Duodenal mucosa (tissue), 2 donors: Measurements from ENCODE around the gene DPPA2.

ENCODE experiments used
- H3K27ac ChIP-seq: one replicate; pipeline ENCODE4 v1.7.0; 2013; ENCODE audit warnings: low read depth, low read length
- H3K27me3 ChIP-seq, 2 donors: one replicate each; pipeline ENCODE4 v1.7.0; 2013; ENCODE audit warnings: low read length in 2 of 2, control low read depth in 1 of 2; ENCODE audit not compliant: insufficient read depth in 2 of 2, control insufficient read depth in 1 of 2
- H3K36me3 ChIP-seq, 2 donors: one replicate each; pipeline ENCODE4 v1.7.0; 2013; ENCODE audit warnings: low read length in 2 of 2, control low read depth in 1 of 2; ENCODE audit not compliant: insufficient read depth in 2 of 2, control insufficient read depth in 1 of 2
- H3K4me1 ChIP-seq, 2 donors: one replicate each; pipeline ENCODE4 v1.7.0; 2013; ENCODE audit warnings: low read length in 2 of 2, control low read depth in 1 of 2; ENCODE audit not compliant: insufficient read depth in 2 of 2, control insufficient read depth in 1 of 2
- H3K4me3 ChIP-seq, 2 donors: one replicate each; pipeline ENCODE4 v1.7.0; 2013; ENCODE audit warnings: low read length in 2 of 2, low read depth in 1 of 2
- H3K9ac ChIP-seq, 2 donors: one replicate each; pipeline ENCODE4 v1.7.0; 2013; ENCODE audit warnings: low read length in 2 of 2, low read depth in 1 of 2
- H3K9me3 ChIP-seq, 2 donors: one replicate each; pipeline ENCODE4 v1.7.0; 2013; ENCODE audit warnings: low read length in 2 of 2, control low read depth in 1 of 2; ENCODE audit not compliant: control insufficient read depth in 1 of 2

Gene DPPA2

DNA sequence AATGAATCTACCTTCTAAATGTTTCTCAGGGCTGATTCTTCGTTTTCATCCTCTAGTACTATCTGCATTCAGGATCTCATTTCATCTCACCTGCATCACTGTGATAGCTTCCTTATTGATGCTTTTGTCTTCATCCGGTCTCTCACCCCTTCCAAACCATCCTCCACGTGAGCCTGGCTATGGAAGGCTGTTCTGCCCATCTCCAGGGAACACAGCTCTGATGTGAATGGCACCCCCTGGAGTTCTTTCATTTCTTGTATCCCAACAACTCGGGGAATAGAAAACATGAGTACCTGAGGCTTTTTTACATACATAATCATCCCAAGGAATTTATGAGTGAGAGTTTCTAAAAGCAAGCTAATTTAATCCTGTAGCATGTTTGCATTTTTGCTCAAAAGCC is 29.8 kb upstream of the DPPA2 start:
- H3K27ac ChIP-seq, result no peak overlapping the region
- no peak overlapping the region for H3K4me3 ChIP-seq
- no peaks in the 10 kb centered on the region for H3K9me3 ChIP-seq
- H3K4me1 ChIP-seq, result no peaks in the 10 kb centered on the region
- no peaks in the 10 kb centered on the region for H3K36me3 ChIP-seq
- no peaks in the 10 kb centered on the region for H3K27me3 ChIP-seq
- H3K9ac ChIP-seq, result no peak overlapping the region

DNA sequence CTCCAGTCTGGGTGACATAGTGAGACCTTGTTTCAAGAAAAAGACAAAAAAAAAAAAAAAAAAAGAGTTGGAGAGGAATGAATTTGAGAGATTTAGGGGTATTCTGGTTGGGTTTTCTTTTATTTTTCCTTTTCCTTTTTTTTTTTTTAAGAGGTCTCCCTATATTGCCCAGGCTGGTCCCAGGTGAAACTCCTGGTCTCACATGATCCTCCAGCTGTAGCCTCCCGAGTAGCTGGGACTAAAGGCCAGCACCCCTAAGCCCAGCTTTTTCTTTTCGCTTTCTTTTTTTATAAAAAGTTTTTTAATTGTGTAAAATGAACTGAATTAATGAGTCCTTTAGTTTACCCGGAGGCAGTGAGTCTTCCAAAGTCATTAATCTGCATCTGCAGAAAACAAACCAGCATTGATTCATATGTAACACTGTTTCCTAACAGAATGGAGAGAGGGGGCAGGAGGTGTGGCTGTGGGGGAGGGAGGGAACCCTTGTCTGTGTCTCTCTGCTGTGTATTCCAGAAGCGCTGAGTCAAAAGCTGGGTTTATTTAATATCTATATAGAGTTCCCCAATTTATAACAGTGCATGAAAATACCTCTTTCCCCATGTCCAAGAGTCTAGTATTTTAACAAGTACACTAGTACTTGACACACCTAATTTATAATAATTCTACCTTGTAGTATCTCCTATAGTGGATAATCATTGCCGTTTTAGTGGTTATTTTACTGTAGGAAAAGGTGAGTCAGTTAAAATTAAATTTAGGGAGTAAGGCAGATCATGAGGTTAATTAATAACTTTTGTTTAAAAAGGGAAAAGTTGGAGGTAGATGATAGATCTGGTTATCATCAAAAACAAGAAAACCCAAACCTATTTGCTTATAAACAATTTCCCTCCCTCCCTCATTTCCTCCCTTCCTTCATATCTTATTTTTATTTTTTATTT is 23.7 kb upstream of the DPPA2 start:
- Histone ChIP-seq H3K9me3 (no peaks in the 10 kb centered on the region), H3K4me3 (no peak overlapping the region), H3K9ac (no peak overlapping the region), H3K27ac (no peak overlapping the region), H3K27me3 (no peaks in the 10 kb centered on the region), H3K4me1 (no peaks in the 10 kb centered on the region), H3K36me3 (no peaks in the 10 kb centered on the region)

DNA sequence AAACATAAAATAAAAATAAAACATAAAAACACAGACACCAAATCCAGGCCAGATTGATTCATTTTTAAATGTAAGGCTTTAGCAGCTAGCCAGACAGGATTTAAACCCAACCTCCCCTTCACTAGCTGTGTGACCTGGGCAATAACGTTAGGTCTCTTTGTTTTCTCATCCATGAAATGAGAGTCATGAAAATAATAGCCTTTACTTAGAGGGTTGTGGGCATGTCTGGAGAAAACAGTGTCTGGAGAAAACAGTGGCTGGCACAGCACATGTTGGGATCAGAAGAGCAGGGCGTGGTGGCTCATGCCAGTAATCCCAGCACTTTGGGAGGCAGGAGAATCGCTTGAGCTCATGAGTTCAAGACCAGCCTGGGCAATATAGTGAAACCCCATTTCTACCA is 22.9 kb upstream of the DPPA2 start:
- Histone ChIP-seq H3K4me1 (no peaks in the 10 kb centered on the region), H3K9me3 (no peaks in the 10 kb centered on the region), H3K9ac (no peak overlapping the region), H3K27ac (no peak overlapping the region), H3K36me3 (no peaks in the 10 kb centered on the region), H3K4me3 (no peak overlapping the region), H3K27me3 (no peaks in the 10 kb centered on the region)

DNA sequence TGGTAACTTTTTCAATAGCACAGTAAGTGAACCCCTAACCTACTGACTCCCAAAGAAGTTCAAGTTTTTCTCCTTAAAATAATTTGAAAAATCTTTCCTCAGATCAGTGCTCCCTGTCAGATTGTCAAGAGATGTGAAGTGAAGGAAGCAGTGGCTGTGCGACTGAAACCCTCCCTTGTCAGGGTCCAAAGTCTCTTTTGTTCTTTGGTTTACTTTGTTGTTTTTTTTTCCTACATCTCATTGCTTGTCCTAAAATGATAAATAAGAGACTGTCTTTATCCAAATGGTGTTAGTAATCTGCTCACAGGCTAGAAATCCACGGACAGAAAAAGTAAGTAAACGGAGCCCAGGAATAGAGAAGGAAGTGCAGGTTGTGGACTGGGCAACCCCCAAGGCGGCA is 22.0 kb upstream of the DPPA2 start:
- Histone ChIP-seq H3K27me3 (no peaks in the 10 kb centered on the region), H3K27ac (no peak overlapping the region), H3K4me1 (no peaks in the 10 kb centered on the region), H3K36me3 (no peaks in the 10 kb centered on the region), H3K9me3 (no peaks in the 10 kb centered on the region), H3K4me3 (no peak overlapping the region), H3K9ac (no peak overlapping the region)

DNA sequence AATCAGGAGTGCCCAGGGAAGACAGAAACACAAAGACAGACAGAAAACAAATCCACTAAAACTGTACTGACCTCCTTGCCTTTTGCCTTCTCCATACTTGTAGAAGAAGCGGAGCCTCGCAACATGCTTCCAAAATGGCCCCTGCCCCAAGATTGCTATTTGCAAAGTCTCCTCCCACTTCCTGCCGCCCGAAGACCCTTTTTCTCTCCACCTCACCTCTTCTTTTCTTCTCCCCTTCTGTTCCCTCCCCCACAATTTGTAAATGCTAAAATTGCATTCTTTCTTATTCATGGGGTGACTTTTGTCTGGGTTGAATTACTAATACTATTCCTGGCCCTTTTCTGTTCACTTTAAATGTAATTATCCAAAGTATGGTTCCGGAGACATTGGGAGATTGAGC is 21.1 kb upstream of the DPPA2 start, which contains the start of gene DPPA4:
Gene DPPA4, minus strand, starts transcription at position 154 of the 400 bp plus-strand sequence. Its CDS starts 29 bp downstream, at position 125.
- no peak within 1 kb of the TSS for H3K9ac ChIP-seq
- no peaks in the 10 kb centered on the region for H3K9me3 ChIP-seq
- H3K36me3 ChIP-seq, result no peaks in the 10 kb centered on the region
- H3K4me3 ChIP-seq, result peak within 1 kb of the TSS in 1 of 2 donors; percentile 36
- H3K4me1 ChIP-seq, result no peaks in the 10 kb centered on the region
- H3K27me3 ChIP-seq, result no peaks in the 10 kb centered on the region
- H3K27ac ChIP-seq, result no peak within 1 kb of the TSS

DNA sequence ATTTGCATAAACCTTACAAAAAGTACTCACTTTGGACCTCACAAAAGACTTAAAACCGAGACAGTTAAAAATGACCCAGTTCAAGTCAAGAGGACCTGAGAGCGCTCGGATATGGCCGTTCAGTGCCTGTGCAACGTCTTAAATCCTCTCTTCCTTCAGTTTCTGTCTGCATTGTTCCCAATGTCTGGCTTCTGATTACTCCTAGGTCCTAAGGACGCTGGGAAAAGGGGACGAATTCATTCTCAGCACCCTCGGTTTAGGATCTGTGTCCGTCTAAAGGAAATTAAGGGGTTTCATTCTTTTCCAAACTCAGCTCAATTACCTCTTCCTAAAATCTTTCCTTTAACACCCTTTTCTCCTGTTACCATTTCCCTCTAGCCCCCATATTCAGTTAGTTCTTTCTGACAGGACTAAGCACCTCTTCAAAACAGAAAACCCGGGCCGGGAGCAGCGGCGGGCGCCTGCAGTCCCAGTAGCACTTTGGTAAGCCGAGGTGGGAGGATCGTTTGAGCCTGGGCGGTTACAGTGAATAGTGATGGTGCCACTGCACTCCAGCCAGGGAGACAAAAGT is 20.1 kb upstream of the DPPA2 start:
- no peak overlapping the region for H3K27ac ChIP-seq
- no peaks in the 10 kb centered on the region for H3K27me3 ChIP-seq
- H3K4me1 ChIP-seq, result no peaks in the 10 kb centered on the region
- no peaks in the 10 kb centered on the region for H3K9me3 ChIP-seq
- H3K9ac ChIP-seq, result no peak overlapping the region
- H3K36me3 ChIP-seq, result no peaks in the 10 kb centered on the region
- H3K4me3 ChIP-seq, result peak overlapping the region in 1 of 2 donors; percentile 36

DNA sequence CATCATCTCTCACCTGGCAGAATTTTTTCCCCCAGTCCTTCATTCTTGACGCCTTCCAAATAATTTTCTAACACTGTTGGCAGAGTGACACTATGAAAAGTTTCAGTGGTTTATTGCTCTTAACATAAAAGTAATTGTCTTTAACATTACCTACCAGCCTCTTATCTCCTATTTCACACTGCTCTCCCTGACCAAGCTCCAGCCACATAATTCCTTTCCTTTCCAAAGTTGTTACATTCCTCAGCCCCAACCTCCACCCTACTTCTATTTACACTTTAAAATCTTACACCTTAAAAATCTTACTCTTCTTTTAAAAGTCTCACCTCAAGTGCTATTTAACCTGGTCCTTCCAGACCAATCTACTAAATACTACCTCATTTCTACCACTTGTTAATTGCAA is 18.3 kb upstream of the DPPA2 start:
- no peaks in the 10 kb centered on the region for H3K36me3 ChIP-seq
- no peak overlapping the region for H3K27ac ChIP-seq
- no peaks in the 10 kb centered on the region for H3K4me1 ChIP-seq
- no peaks in the 10 kb centered on the region for H3K27me3 ChIP-seq
- no peak overlapping the region for H3K4me3 ChIP-seq
- no peaks in the 10 kb centered on the region for H3K9me3 ChIP-seq
- no peak overlapping the region for H3K9ac ChIP-seq

DNA sequence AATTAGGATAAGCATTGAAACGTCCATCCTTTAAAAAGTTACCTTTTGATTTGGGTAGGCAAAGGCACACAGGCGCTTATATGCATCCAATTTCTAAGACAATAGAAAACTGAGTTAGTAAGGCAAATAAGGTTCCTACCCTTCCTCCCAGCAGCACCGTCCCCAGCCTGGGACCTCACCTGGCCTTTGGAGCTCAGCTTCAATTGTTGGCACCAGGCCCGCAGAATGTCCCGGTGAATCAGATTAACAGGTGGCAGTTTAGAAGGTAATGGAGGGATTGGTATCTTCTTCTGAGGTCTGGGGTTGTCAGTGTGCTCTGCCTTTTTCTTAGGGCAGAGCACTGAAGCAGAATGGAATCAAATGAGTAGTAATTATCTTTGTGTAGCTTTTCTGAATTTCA is 15.4 kb upstream of the DPPA2 start:
- H3K4me3 ChIP-seq, result no peak overlapping the region
- H3K36me3 ChIP-seq, result no peaks in the 10 kb centered on the region
- no peaks in the 10 kb centered on the region for H3K4me1 ChIP-seq
- H3K9me3 ChIP-seq, result no peaks in the 10 kb centered on the region
- no peak overlapping the region for H3K27ac ChIP-seq
- no peak overlapping the region for H3K9ac ChIP-seq
- no peaks in the 10 kb centered on the region for H3K27me3 ChIP-seq

DNA sequence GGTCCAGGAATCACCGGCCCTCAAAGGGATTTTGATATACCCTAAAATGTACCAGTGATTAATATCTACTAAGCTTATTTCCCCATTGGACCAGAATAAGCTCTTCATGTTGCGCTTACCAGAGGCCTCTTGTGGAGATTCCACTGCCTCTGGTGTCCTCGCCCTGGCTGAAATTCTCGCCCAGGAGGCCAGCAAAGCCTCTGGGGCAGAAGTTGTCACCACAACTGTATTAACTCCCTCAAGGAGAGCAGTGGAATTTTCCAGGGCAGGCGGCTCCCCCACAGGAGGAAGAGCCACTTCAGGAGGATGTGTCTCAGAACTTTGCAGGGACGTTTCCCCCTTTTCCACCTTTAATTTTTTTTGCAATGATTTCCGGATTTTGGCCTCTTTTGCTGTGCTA is 14.1 kb upstream of the DPPA2 start:
- Histone ChIP-seq H3K36me3 (no peaks in the 10 kb centered on the region), H3K27me3 (no peaks in the 10 kb centered on the region), H3K4me3 (no peak overlapping the region), H3K9me3 (no peaks in the 10 kb centered on the region), H3K4me1 (no peaks in the 10 kb centered on the region), H3K27ac (no peak overlapping the region), H3K9ac (no peak overlapping the region)

DNA sequence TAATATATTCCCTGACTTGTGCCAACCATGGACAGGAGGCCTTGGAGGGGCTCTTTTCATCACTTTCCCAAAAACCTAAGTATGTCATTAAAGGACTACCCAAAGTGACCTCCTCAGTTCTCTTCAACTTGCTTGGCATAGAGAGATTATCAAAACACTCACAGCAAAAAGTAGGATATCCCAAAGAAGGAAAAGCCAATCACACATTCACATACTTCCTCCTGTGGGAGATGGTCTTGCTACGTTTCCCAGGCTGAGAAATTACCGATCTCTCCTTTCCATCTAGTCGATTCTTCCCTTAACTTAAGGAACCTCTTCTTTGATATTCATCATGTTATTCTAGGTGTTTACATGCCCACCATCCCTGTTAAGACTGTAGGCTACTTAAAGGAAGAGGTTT is 11.9 kb upstream of the DPPA2 start:
- H3K27me3 ChIP-seq, result no peaks in the 10 kb centered on the region
- no peaks in the 10 kb centered on the region for H3K4me1 ChIP-seq
- H3K36me3 ChIP-seq, result no peaks in the 10 kb centered on the region
- H3K9me3 ChIP-seq, result no peaks in the 10 kb centered on the region
- H3K9ac ChIP-seq, result no peak overlapping the region
- no peak overlapping the region for H3K27ac ChIP-seq
- H3K4me3 ChIP-seq, result no peak overlapping the region
